Left lung (tissue), 10 donors: Measurements from ENCODE around the gene SKAP2. TPM values are rescaled to one million over a fixed set of nuclear protein-coding genes. Genes with fewer than 3 reads are reported as not detected.
"Not testable (repeated sequence)": the region's sequence is repeated elsewhere in the genome, so short reads cannot be mapped to it uniquely, and the experiment has no call there.

Experiments used
- ATAC-seq: fragments of 200-7000 bp; cut with Tn5 transposase; one replicate; pipeline ENCODE4 v1.9.1; 2020; ENCODE audit warnings: moderate library complexity
- DNase-seq, 4 donors: peaks; one replicate each; pipeline ENCODE4 v3.0.0-alpha.2; 2013 to 2020
- H3K27ac ChIP-seq, 2 donors: fragments of 200-600 bp; sonication (generic) in 1 of 2; one replicate each; pipeline versions ENCODE4 v1.5.0 to v1.8.0; 2020 to 2021
- H3K27me3 ChIP-seq, 2 donors: fragments of 200-600 bp; sonication (generic) in 1 of 2; one replicate each; pipeline versions ENCODE4 v1.5.0 to v1.8.0; 2020 to 2021
- H3K36me3 ChIP-seq, 2 donors: fragments of 200-600 bp; sonication (generic) in 1 of 2; one replicate each; pipeline versions ENCODE4 v1.5.0 to v1.8.0; 2020 to 2021
- H3K4me1 ChIP-seq, 2 donors: fragments of 200-600 bp; one replicate each; pipeline ENCODE4 v1.8.0; 2021
- H3K4me3 ChIP-seq, 2 donors: fragments of 200-600 bp; sonication (generic) in 1 of 2; one replicate each; pipeline versions ENCODE4 v1.5.0 to v1.8.0; 2020 to 2021; ENCODE audit warnings: mild to moderate bottlenecking in 1 of 2
- H3K9me3 ChIP-seq, 2 donors: fragments of 200-600 bp; sonication (generic) in 1 of 2; one replicate each; pipeline versions ENCODE4 v1.5.0 to v1.8.0; 2020 to 2021
- CTCF ChIP-seq, 2 donors: fragments of 200-600 bp; sonication (generic) in 1 of 2; IDR thresholded peaks; one replicate each; pipeline versions ENCODE4 v1.5.0 to v1.8.0; 2021; ENCODE audit warnings: antibody characterized with exemption in 2 of 2
- intact Hi-C, 2 donors: fragments of 100-400 bp; cut with DNase I; formaldehyde crosslinking; loops; one replicate each; pipeline versions ENCODE4 v1.11.2 to v1.14.2; 2022
- polyA plus RNA-seq, 6 donors: library from polyadenylated mRNA; unstranded; fragments of 120-200 nt; gene quantifications; one replicate each; pipeline ENCODE4 v1.2.1, GENCODE V29; 2013; ENCODE audit not compliant: insufficient read length in 6 of 6
- total RNA-seq, 2 donors: library from RNA; stranded (reverse); fragmentation: NEBNext Ultra II Directional; extraction: Animal tissue kit (Norgen Biotek cat#: 25700); gene quantifications; one replicate each; pipeline ENCODE4 v1.2.1, GENCODE V29; 2021
- donor health status: DM: no; HTN: yes; CAD: no.
- donor health status: DM: no; HTN: no; CAD: no.

Gene SKAP2
- total and polyA plus RNA-seq, 8 donors: 43.5 to 61.0 (median 47.2) TPM

DNA sequence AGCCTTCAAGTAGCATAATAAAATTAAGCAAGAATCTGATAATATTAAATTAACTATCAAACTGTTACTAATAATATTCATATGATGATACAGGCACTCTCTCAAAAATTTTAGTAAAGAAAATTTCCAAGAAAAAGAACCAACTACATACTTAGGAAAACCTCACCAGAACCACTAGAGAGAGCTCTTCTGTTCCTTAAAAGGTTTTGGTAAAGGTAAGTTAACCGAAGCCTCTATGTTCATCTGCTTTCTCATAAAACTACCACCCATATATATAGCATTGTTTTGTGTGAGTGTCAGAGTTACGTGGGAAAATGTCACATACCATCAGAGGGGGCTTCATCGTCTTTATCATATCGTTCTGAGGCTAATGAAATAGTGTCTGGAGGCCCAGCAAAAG, 20.7 kb downstream of the SKAP2 start:
- Histone ChIP-seq H3K27me3 (no peaks in the 10 kb centered on the region), H3K9me3 (no peaks in the 10 kb centered on the region), H3K4me3 (no peak overlapping the region), H3K4me1 (peaks cover 0 to 3% of the 10 kb centered on the region in 2 donors), H3K27ac (no peak overlapping the region), H3K36me3 (peaks cover 0 to 28% of the 10 kb centered on the region in 2 donors)
- no peak for ATAC-seq
- no peak for TF ChIP-seq CTCF (IDR thresholded peaks at IDR 0.05)
- intact Hi-C loops: no loop called here
- DNase-seq: no peak

DNA sequence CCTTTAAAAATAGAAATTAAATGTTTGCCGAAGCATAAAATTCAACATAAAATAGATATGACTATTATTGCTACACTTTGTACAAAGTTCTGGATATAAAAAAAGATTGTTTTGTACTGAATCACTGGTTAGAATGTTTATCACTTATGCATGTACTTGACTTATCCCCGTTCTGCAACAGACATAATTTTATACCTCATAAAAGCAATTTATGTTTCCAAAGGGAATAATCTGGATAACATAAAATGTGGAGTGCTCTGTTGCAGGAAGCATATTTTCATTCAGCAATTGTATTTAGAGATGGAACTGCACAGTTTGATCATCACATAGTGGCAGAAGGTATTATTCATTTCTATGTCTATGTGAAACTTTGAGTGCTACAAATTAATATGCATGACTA, 21.5 kb downstream of the SKAP2 start:
- ATAC-seq: no peak

GRCh38 chr7:26841003-26841739, 23.2 kb downstream of the SKAP2 start:
- TF ChIP-seq CTCF (IDR thresholded peaks at IDR 0.05): no peak
- DNase-seq (no peak), ATAC-seq (no peak)
- intact Hi-C loops: no loop called here
- H3K9me3 ChIP-seq: peaks cover 0 to 8% of the 10 kb centered on the region in 2 donors
- H3K27me3 ChIP-seq: no peaks in the 10 kb centered on the region
- H3K36me3 ChIP-seq: peaks cover 0 to 35% of the 10 kb centered on the region in 2 donors
- H3K4me1 ChIP-seq: peaks cover 0 to 3% of the 10 kb centered on the region in 2 donors
- H3K27ac ChIP-seq: no peak overlapping the region
- no peak overlapping the region for H3K4me3 ChIP-seq

More for the DNA sequence above, 21.5 kb downstream of the SKAP2 start:
- no peak for DNase-seq
- Histone ChIP-seq H3K9me3 (no peaks in the 10 kb centered on the region), H3K27ac (no peak overlapping the region), H3K27me3 (no peaks in the 10 kb centered on the region), H3K4me3 (no peak overlapping the region), H3K36me3 (peaks cover 0 to 28% of the 10 kb centered on the region in 2 donors), H3K4me1 (peaks cover 0 to 3% of the 10 kb centered on the region in 2 donors)
- intact Hi-C loops: no loop called here
- no peak for TF ChIP-seq CTCF (IDR thresholded peaks at IDR 0.05)

DNA sequence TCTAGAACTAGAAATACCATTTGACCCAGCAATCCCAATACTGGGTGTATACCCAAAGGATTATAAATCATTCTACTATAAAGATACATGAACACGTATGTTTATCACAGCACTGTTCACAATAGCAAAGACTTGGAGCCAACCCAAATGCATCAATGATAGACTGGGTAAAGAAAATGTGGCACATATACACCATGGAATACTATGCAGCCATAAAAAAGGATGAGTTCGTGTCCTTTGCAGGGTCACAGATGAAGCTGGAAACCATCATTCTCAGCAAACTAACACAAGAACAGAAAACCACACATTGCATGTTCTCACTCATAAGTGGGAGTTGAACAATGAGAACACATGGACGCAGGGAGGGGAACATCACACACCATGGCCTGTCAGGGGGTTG, 27.6 kb downstream of the SKAP2 start:
- ATAC-seq, H3K27ac ChIP-seq, intact Hi-C loops, H3K4me1 ChIP-seq, DNase-seq, H3K27me3 ChIP-seq, H3K4me3 ChIP-seq: not testable (repeated sequence)
- Histone ChIP-seq H3K36me3 (peaks cover 0 to 28% of the 10 kb centered on the region in 2 donors), H3K9me3 (peaks cover 0 to 13% of the 10 kb centered on the region in 2 donors)

DNA sequence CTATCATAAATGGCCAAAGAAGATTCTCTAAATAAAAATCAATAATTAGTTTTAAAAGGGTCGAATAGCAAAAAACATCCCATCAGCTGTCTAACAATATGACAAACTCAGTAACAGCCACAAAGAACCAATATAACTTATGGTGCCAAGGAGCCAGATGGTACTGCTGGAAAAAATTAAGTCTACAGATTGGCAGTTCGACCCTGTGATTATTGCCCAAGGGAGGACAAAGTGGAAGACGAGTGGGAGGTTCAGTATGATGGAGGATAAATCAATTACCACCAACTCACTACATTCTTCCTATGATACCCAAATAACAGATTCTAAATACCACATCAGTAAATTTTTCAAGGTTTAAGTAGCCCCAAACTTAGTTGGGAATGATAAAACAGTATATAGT, 49.0 kb downstream of the SKAP2 start:
- H3K4me3 ChIP-seq: no peak overlapping the region
- TF ChIP-seq CTCF (IDR thresholded peaks at IDR 0.05): no peak
- intact Hi-C loops: no loop called here
- DNase-seq (no peak), ATAC-seq (no peak)
- no peaks in the 10 kb centered on the region for H3K27me3 ChIP-seq
- H3K27ac ChIP-seq: no peak overlapping the region
- H3K36me3 ChIP-seq: no peaks in the 10 kb centered on the region
- no peaks in the 10 kb centered on the region for H3K9me3 ChIP-seq
- H3K4me1 ChIP-seq: no peaks in the 10 kb centered on the region
